Right atrium auricular region (tissue), 2 donors: Measurements from ENCODE around the gene TLCD2. TPM values are rescaled to one million over a fixed set of nuclear protein-coding genes. Genes with fewer than 3 reads are reported as not detected.

Experiments
- DNase-seq: peaks from one replicate; pipeline ENCODE4 v3.0.0-alpha.2; 2019; ENCODE audit warnings: low spot score
- H3K27ac ChIP-seq, 2 donors: fragments of 200-600 bp; sonication (generic); 1 replicate in 1 of 2; 2 replicates in 1 of 2; pipeline ENCODE4 v1.5.1; 2016 to 2019
- H3K27me3 ChIP-seq, 2 donors: fragments of 200-600 bp; sonication (generic); one replicate each; pipeline versions ENCODE4 v1.5.1 to v1.6.0; 2017 to 2019
- H3K36me3 ChIP-seq: fragments of 200-600 bp; sonication (generic); one replicate; pipeline ENCODE4 v1.5.1; 2016
- H3K4me1 ChIP-seq, 2 donors: fragments of 200-600 bp; sonication (generic); one replicate each; pipeline versions ENCODE4 v1.5.1 to v1.6.0; 2017 to 2019
- H3K4me3 ChIP-seq, 2 donors: fragments of 200-600 bp; sonication (generic); 1 replicate in 1 of 2; 2 replicates in 1 of 2; pipeline ENCODE4 v1.5.1; 2017 to 2019; ENCODE audit warnings: mild to moderate bottlenecking in 1 of 2, moderate library complexity in 1 of 2
- H3K9me3 ChIP-seq, 2 donors: fragments of 200-600 bp; sonication (generic); one replicate each; pipeline ENCODE4 v1.5.1; 2019
- CTCF ChIP-seq, 2 donors: fragments of 200-600 bp; sonication (generic); IDR thresholded peaks; one replicate each; pipeline ENCODE4 v1.5.1; 2019; ENCODE audit warnings: antibody characterized with exemption in 2 of 2
- total RNA-seq, 2 donors: library from RNA; depleted of rRNA; stranded (reverse); fragments of >200 nt; gene quantifications; one replicate each; pipeline ENCODE4 v1.1.0, GENCODE V29; 2016

The TLCD2 gene
- total RNA-seq, 2 donors from 2014 or later = 1.1 to 3.7 TPM

GRCh38 chr17:1716076-1716911 is 6.1 kb upstream of the TLCD2 start:
- no peaks in the 10 kb centered on the region for H3K27me3 ChIP-seq
- H3K9me3 ChIP-seq = no peaks in the 10 kb centered on the region
- DNase-seq = peak; percentile 100
- peaks cover 0 to 55% of the 10 kb centered on the region in 2 donors for H3K4me1 ChIP-seq
- peak overlapping the region; percentile 86 to 100 for H3K4me3 ChIP-seq
- peaks cover 36% of the 10 kb centered on the region for H3K36me3 ChIP-seq
- peak overlapping the region; percentile 100 for H3K27ac ChIP-seq
- TF ChIP-seq CTCF (IDR thresholded peaks at IDR 0.05) = peak in 1 of 2 donors; percentile 35

- Histone ChIP-seq H3K4me1 (peaks cover 0 to 59% of the 10 kb centered on the region in 2 donors), H3K27me3 (no peaks in the 10 kb centered on the region), H3K27ac (peak overlapping the region; percentile 100), H3K36me3 (peaks cover 41% of the 10 kb centered on the region), H3K4me3 (peak overlapping the region; percentile 86 to 100), H3K9me3 (no peaks in the 10 kb centered on the region)
- TF ChIP-seq CTCF (IDR thresholded peaks at IDR 0.05) = no peak
- DNase-seq = no peak
Observed at GRCh38 chr17:1715803-1716075, 5.6 kb upstream of the TLCD2 start.

GRCh38 chr17:1714980-1715802 is 5.0 kb upstream of the TLCD2 start:
- DNase-seq = peak; percentile 95
- H3K27ac ChIP-seq = peak overlapping the region; percentile 100
- H3K9me3 ChIP-seq = no peaks in the 10 kb centered on the region
- TF ChIP-seq CTCF (IDR thresholded peaks at IDR 0.05) = no peak
- no peaks in the 10 kb centered on the region for H3K27me3 ChIP-seq
- H3K4me3 ChIP-seq = peak overlapping the region; percentile 86 to 100
- peaks cover 42% of the 10 kb centered on the region for H3K36me3 ChIP-seq
- H3K4me1 ChIP-seq = peaks cover 0 to 60% of the 10 kb centered on the region in 2 donors

- TF ChIP-seq CTCF (IDR thresholded peaks at IDR 0.05) = no peak
Observed at GRCh38 chr17:1714427-1714979, 4.3 kb upstream of the TLCD2 start.

GRCh38 chr17:1713878-1714426 is 3.8 kb upstream of the TLCD2 start:
- no peak for TF ChIP-seq CTCF (IDR thresholded peaks at IDR 0.05)
- Histone ChIP-seq H3K4me1 (peaks cover 0 to 67% of the 10 kb centered on the region in 2 donors), H3K36me3 (peaks cover 42% of the 10 kb centered on the region), H3K27ac (peak overlapping the region; percentile 100), H3K27me3 (no peaks in the 10 kb centered on the region), H3K4me3 (peak overlapping the region; percentile 86 to 100), H3K9me3 (no peaks in the 10 kb centered on the region)
- no peak for DNase-seq

More at GRCh38 chr17:1714427-1714979, 4.3 kb upstream of the TLCD2 start:
- Histone ChIP-seq H3K4me1 (peaks cover 0 to 65% of the 10 kb centered on the region in 2 donors), H3K36me3 (peaks cover 42% of the 10 kb centered on the region), H3K4me3 (peak overlapping the region; percentile 86 to 100), H3K27ac (peak overlapping the region; percentile 100), H3K27me3 (no peaks in the 10 kb centered on the region), H3K9me3 (no peaks in the 10 kb centered on the region)
- DNase-seq = peak; percentile 99
